ENCODE measurements around the gene STRA8.
A peak's percentile ranks its signal among the peaks of the same experiment; 100 is the strongest.

STRA8 gene

GRCh38 chr7:135201350-135201749 lies 32.3 kb upstream of the STRA8 start:
- Histone ChIP-seq H3K4me2 (no peak overlapping the region), H3K27me3 (no peaks in the 10 kb centered on the region), H3K9ac (no peak overlapping the region), H3K4me3 (no peak overlapping the region), H3K27ac (no peak overlapping the region), H3K9me3 (no peaks in the 10 kb centered on the region), H3K4me1 (peaks cover 49% of the 10 kb centered on the region), H3K36me3 (peaks cover 67% of the 10 kb centered on the region), H4K20me1 (no peaks in the 10 kb centered on the region)
- no peak for TF ChIP-seq Cebpa-rat (IDR thresholded peaks at IDR 0.05)

DNA sequence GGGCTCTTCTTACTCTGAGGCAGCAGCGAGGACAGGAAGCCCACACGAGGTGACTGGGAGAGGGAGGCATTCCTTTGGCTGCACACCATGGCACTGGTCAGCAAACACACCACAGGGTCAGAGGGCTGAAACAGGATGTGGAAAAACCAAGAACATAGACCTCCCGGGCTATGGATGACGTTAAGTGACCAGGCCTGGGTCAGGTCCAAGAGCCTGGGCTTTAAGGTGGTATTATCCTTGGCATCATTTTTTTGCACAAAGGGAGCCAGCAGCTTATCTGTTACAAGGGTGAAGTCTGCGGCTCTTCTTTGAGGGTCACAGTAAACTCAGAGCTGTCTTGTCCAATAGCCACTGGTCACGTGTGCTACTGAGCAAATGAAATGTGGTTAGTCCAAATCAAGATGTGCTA lies 29.3 kb upstream of the STRA8 start:
- H3K4me2 ChIP-seq, result peak overlapping the region; percentile 66; the same call in 1 of the 2 replicates
- no peak overlapping the region for H3K4me3 ChIP-seq
- H3K27me3 ChIP-seq, result no peaks in the 10 kb centered on the region
- peak overlapping the region; percentile 32 for H3K27ac ChIP-seq
- H3K36me3 ChIP-seq, result peaks cover 37% of the 10 kb centered on the region
- H3K4me1 ChIP-seq, result peaks cover 78% of the 10 kb centered on the region
- no peak overlapping the region for H3K9ac ChIP-seq
- H4K20me1 ChIP-seq, result no peaks in the 10 kb centered on the region
- no peaks in the 10 kb centered on the region for H3K9me3 ChIP-seq
- TF ChIP-seq Cebpa-rat (IDR thresholded peaks at IDR 0.05), result no peak

DNA sequence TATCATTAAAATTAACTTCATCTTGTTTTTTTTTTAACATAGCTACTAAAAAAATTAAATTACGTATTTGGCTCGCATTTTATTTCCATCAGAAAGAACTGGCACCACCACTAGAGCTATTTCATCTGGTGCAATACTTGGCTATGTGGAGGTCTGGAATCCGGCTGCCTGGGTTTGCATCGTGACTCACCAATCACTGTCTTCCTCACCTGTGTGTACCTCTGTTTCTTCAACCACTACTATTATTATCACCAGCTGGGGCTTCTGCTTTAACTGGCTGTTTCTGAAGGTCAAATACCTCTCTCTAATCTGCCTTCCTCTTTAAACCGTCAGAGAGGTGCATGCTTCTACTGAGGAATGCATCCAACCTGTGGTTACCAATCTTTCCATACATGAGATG lies 28.8 kb upstream of the STRA8 start:
- Histone ChIP-seq H3K4me3 (no peak overlapping the region), H3K27me3 (no peaks in the 10 kb centered on the region), H3K4me1 (peaks cover 83% of the 10 kb centered on the region), H3K36me3 (peaks cover 32% of the 10 kb centered on the region), H3K27ac (peak overlapping the region; percentile 72; the same call in 1 of the 2 replicates), H3K9ac (no peak overlapping the region; the same call in 1 of the 2 replicates), H3K4me2 (peak overlapping the region; percentile 74), H3K9me3 (no peaks in the 10 kb centered on the region), H4K20me1 (no peaks in the 10 kb centered on the region)
- no peak for TF ChIP-seq Cebpa-rat (IDR thresholded peaks at IDR 0.05)

GRCh38 chr7:135205850-135206249 lies 27.8 kb upstream of the STRA8 start:
- no peaks in the 10 kb centered on the region for H3K9me3 ChIP-seq
- TF ChIP-seq Cebpa-rat (IDR thresholded peaks at IDR 0.05), result no peak
- no peaks in the 10 kb centered on the region for H4K20me1 ChIP-seq
- H3K36me3 ChIP-seq, result peaks cover 22% of the 10 kb centered on the region
- no peaks in the 10 kb centered on the region for H3K27me3 ChIP-seq
- H3K4me3 ChIP-seq, result peak overlapping the region; percentile 16; the same call in 1 of the 2 replicates
- H3K9ac ChIP-seq, result peak overlapping the region; percentile 69; the same call in 1 of the 2 replicates
- H3K27ac ChIP-seq, result peak overlapping the region; percentile 72
- H3K4me1 ChIP-seq, result peaks cover 91% of the 10 kb centered on the region
- peak overlapping the region; percentile 74 for H3K4me2 ChIP-seq

GRCh38 chr7:135206941-135207391 lies 26.7 kb upstream of the STRA8 start:
- peak overlapping the region; percentile 78 for H3K4me2 ChIP-seq
- peak overlapping the region; percentile 47; the same call in 1 of the 2 replicates for H3K9ac ChIP-seq
- H3K36me3 ChIP-seq, result peaks cover 13% of the 10 kb centered on the region
- H3K27ac ChIP-seq, result peak overlapping the region; percentile 53; the same call in 1 of the 2 replicates
- H3K27me3 ChIP-seq, result no peaks in the 10 kb centered on the region
- TF ChIP-seq Cebpa-rat (IDR thresholded peaks at IDR 0.05), result no peak
- peaks cover 87% of the 10 kb centered on the region for H3K4me1 ChIP-seq
- no peaks in the 10 kb centered on the region for H4K20me1 ChIP-seq
- no peaks in the 10 kb centered on the region for H3K9me3 ChIP-seq
- no peak overlapping the region for H3K4me3 ChIP-seq

- peak overlapping the region; percentile 78 for H3K4me2 ChIP-seq
- H4K20me1 ChIP-seq, result no peaks in the 10 kb centered on the region
- H3K4me1 ChIP-seq, result peaks cover 81% of the 10 kb centered on the region
- peak overlapping the region; percentile 47; the same call in 1 of the 2 replicates for H3K9ac ChIP-seq
- no peaks in the 10 kb centered on the region for H3K27me3 ChIP-seq
- H3K9me3 ChIP-seq, result no peaks in the 10 kb centered on the region
- H3K27ac ChIP-seq, result peak overlapping the region; percentile 53; the same call in 1 of the 2 replicates
- no peak overlapping the region for H3K4me3 ChIP-seq
- H3K36me3 ChIP-seq, result peaks cover 9% of the 10 kb centered on the region
- no peak for TF ChIP-seq Cebpa-rat (IDR thresholded peaks at IDR 0.05)
Observed at GRCh38 chr7:135207406-135208101, 26.1 kb upstream of the STRA8 start.

- Histone ChIP-seq H3K27me3 (no peaks in the 10 kb centered on the region), H3K4me3 (no peak overlapping the region), H3K9me3 (no peaks in the 10 kb centered on the region), H3K27ac (peak overlapping the region; percentile 53; the same call in 1 of the 2 replicates), H3K4me2 (peak overlapping the region; percentile 78), H3K4me1 (peaks cover 74% of the 10 kb centered on the region), H3K9ac (peak overlapping the region; percentile 47; the same call in 1 of the 2 replicates), H3K36me3 (peaks cover 9% of the 10 kb centered on the region), H4K20me1 (no peaks in the 10 kb centered on the region)
- TF ChIP-seq Cebpa-rat (IDR thresholded peaks at IDR 0.05), result no peak
Observed at GRCh38 chr7:135208102-135208793, 25.4 kb upstream of the STRA8 start.

DNA sequence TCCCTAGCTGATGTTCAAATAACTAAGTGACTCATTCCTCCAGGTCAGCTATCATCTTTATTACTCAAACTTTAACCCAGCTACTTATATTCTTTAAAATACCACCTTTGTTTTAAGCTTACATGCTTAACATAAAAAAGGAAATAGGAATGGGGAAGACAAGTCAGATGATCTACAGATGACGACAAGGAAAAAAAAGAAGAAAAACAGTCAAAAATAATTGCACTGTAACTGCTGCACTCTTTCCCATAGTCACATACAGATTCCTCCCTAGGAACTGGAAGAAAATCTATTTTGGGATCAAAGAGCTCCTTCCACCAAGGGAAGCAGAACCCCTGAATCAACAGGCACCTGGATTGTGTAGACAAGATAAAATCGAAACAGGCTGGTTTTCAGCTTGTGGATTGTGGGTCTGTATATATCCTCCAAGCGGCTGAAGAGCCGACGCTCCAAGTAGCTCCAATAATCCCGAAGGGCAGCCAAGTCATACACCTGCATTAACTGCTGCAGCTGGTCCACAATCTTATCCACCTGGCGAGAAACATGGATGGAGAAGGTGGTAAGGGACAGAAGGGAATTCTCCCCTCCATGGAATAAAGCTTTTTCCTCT lies 24.3 kb upstream of the STRA8 start:
- Histone ChIP-seq H3K4me2 (peak overlapping the region; percentile 78), H3K9ac (no peak overlapping the region)
- TF ChIP-seq Cebpa-rat (IDR thresholded peaks at IDR 0.05), result no peak

GRCh38 chr7:135210888-135211178 lies 22.8 kb upstream of the STRA8 start:
- peaks cover 48% of the 10 kb centered on the region for H3K4me1 ChIP-seq
- H3K36me3 ChIP-seq, result no peaks in the 10 kb centered on the region
- no peaks in the 10 kb centered on the region for H3K9me3 ChIP-seq
- H3K9ac ChIP-seq, result peak overlapping the region; percentile 88
- peak overlapping the region; percentile 78 for H3K4me2 ChIP-seq
- peak overlapping the region; percentile 83 for H3K4me3 ChIP-seq
- H3K27me3 ChIP-seq, result no peaks in the 10 kb centered on the region
- TF ChIP-seq Cebpa-rat (IDR thresholded peaks at IDR 0.05), result no peak
- H3K27ac ChIP-seq, result peak overlapping the region; percentile 87
- H4K20me1 ChIP-seq, result no peaks in the 10 kb centered on the region

More for the DNA sequence above, 24.3 kb upstream of the STRA8 start:
- Histone ChIP-seq H3K4me3 (no peak overlapping the region), H3K36me3 (peaks cover 1% of the 10 kb centered on the region; the same call in 1 of the 2 replicates), H3K9me3 (no peaks in the 10 kb centered on the region), H3K4me1 (peaks cover 63% of the 10 kb centered on the region), H4K20me1 (no peaks in the 10 kb centered on the region), H3K27me3 (no peaks in the 10 kb centered on the region), H3K27ac (no peak overlapping the region)

All from BLaER1 (cell line).